ENCODE results near the gene OR2K2. TPM values are rescaled to one million over a fixed set of nuclear protein-coding genes. Genes with fewer than 3 reads are reported as not detected.
"Not testable (repeated sequence)": the region's sequence is repeated elsewhere in the genome, so short reads cannot be mapped to it uniquely, and the experiment has no call there.

Gene OR2K2
- total RNA-seq = not detected

DNA sequence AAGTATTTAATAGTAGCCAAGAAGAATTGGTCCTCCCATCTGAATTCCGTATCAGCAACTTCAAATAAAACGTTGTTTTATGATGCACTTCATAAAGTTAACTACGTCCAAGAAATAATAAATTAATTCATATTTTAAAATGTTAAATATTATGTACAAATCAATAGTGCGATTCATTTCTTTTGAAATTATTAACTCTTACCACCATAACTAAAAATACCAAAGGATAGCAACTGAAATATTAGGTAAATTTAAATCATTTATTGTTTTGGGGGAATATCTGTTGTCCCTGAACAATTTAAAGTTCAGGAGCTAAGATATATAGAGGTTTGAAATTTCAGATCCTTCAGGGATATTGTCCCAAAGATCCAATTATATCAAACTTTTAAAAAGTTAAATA, at the start of gene OR2K2:
OR2K2 (minus strand) TSS at position 101 of the 400 bp plus-strand sequence. CDS start 1,791 bp downstream, outside the sequence.
- peaks cover 0 to 2% of the 10 kb centered on the region in 2 donors for H3K9me3 Mint-ChIP-seq
- H3K4me3 Mint-ChIP-seq = no peak within 1 kb of the TSS
- no peaks in the 10 kb centered on the region for H3K4me1 Mint-ChIP-seq (ENCODE audit: low read depth)
- ATAC-seq (replicated peaks in 1 of 2) (no peak), DNase-seq (no peak)
- no peak within 1 kb of the TSS for H3K27ac Mint-ChIP-seq
- H3K36me3 Mint-ChIP-seq (ENCODE audit: insufficient read depth in 2 of 2) = no peaks in the 10 kb centered on the region
- peaks cover 8% of the 10 kb centered on the region for H3K27me3 Mint-ChIP-seq (ENCODE audit: low read depth)

GRCh38 chr9:111375817-111376564, 46.0 kb upstream of the OR2K2 start:
- Mint-ChIP-seq H3K27ac (peak overlapping the region; percentile 66), H3K4me3 (no peak overlapping the region), H3K36me3 (ENCODE audit: insufficient read depth in 2 of 2) (peaks cover 10 to 32% of the 10 kb centered on the region in 2 donors), H3K27me3 (ENCODE audit: low read depth) (no peaks in the 10 kb centered on the region), H3K4me1 (ENCODE audit: low read depth) (no peaks in the 10 kb centered on the region), H3K9me3 (no peaks in the 10 kb centered on the region)
- no peak for ATAC-seq (replicated peaks in 1 of 2)
- DNase-seq = no peak

- Mint-ChIP-seq H3K27me3 (ENCODE audit: low read depth) (no peaks in the 10 kb centered on the region), H3K36me3 (ENCODE audit: insufficient read depth in 2 of 2) (peaks cover 8 to 29% of the 10 kb centered on the region in 2 donors), H3K4me3 (no peak overlapping the region), H3K4me1 (ENCODE audit: low read depth) (no peaks in the 10 kb centered on the region), H3K27ac (no peak overlapping the region), H3K9me3 (no peaks in the 10 kb centered on the region)
- no peak for DNase-seq
- ATAC-seq (replicated peaks in 1 of 2) = no peak
Measured at GRCh38 chr9:111375062-111375461, 45.0 kb upstream of the OR2K2 start.

GRCh38 chr9:111372297-111372696, 42.3 kb upstream of the OR2K2 start:
- H3K9me3 Mint-ChIP-seq = no peaks in the 10 kb centered on the region
- no peaks in the 10 kb centered on the region for H3K4me1 Mint-ChIP-seq (ENCODE audit: low read depth)
- no peak for DNase-seq
- no peak overlapping the region for H3K4me3 Mint-ChIP-seq
- H3K27me3 Mint-ChIP-seq (ENCODE audit: low read depth) = no peaks in the 10 kb centered on the region
- peaks cover 4 to 26% of the 10 kb centered on the region in 2 donors for H3K36me3 Mint-ChIP-seq (ENCODE audit: insufficient read depth in 2 of 2)
- no peak overlapping the region for H3K27ac Mint-ChIP-seq
- ATAC-seq (replicated peaks in 1 of 2) = no peak

DNA sequence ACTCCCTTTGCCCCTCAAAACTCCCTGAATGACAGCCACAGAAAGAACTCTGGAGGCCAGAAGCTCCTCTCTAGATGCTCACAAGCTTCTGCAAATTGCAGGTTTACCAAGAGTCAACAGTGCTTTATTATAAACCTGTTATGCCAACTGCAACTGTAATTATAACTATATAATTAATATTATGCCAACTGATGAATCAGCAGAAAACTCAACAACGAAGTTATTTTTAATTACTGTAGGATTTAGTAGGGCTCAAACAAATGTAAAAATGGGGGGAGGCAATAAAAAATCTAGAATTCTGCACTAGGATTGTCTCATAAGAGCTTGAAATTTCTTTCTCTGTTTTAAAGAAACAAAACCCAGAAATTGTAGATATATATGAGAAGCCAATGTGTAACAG, 37.0 kb upstream of the OR2K2 start:
- no peak for ATAC-seq (replicated peaks in 1 of 2)
- Mint-ChIP-seq H3K27me3 (ENCODE audit: low read depth) (no peaks in the 10 kb centered on the region), H3K4me3 (no peak overlapping the region), H3K4me1 (ENCODE audit: low read depth) (no peaks in the 10 kb centered on the region), H3K27ac (no peak overlapping the region), H3K36me3 (ENCODE audit: insufficient read depth in 2 of 2) (peaks cover 6 to 23% of the 10 kb centered on the region in 2 donors), H3K9me3 (no peaks in the 10 kb centered on the region)
- no peak for DNase-seq

GRCh38 chr9:111362526-111362925, 32.5 kb upstream of the OR2K2 start:
- Mint-ChIP-seq H3K4me1 (ENCODE audit: low read depth) (no peaks in the 10 kb centered on the region), H3K27ac (no peak overlapping the region), H3K36me3 (ENCODE audit: insufficient read depth in 2 of 2) (peaks cover 8 to 16% of the 10 kb centered on the region in 2 donors), H3K4me3 (no peak overlapping the region), H3K9me3 (no peaks in the 10 kb centered on the region), H3K27me3 (ENCODE audit: low read depth) (no peaks in the 10 kb centered on the region)
- ATAC-seq (replicated peaks in 1 of 2) (no peak), DNase-seq (no peak)

GRCh38 chr9:111360881-111361280, 30.9 kb upstream of the OR2K2 start:
- H3K4me3 Mint-ChIP-seq = no peak overlapping the region
- H3K4me1 Mint-ChIP-seq (ENCODE audit: low read depth) = peaks cover 10% of the 10 kb centered on the region
- ATAC-seq (replicated peaks in 1 of 2) (no peak), DNase-seq (no peak)
- no peaks in the 10 kb centered on the region for H3K9me3 Mint-ChIP-seq
- H3K27ac Mint-ChIP-seq = no peak overlapping the region
- no peaks in the 10 kb centered on the region for H3K27me3 Mint-ChIP-seq (ENCODE audit: low read depth)
- H3K36me3 Mint-ChIP-seq (ENCODE audit: insufficient read depth in 2 of 2) = peaks cover 6 to 10% of the 10 kb centered on the region in 2 donors

- DNase-seq (no peak), ATAC-seq (replicated peaks in 1 of 2) (peak; percentile 64 to 79)
- H3K4me3 Mint-ChIP-seq = peak overlapping the region in 1 of 2 donors; percentile 36
- H3K9me3 Mint-ChIP-seq = no peaks in the 10 kb centered on the region
- H3K4me1 Mint-ChIP-seq (ENCODE audit: low read depth) = peaks cover 15% of the 10 kb centered on the region
- no peaks in the 10 kb centered on the region for H3K27me3 Mint-ChIP-seq (ENCODE audit: low read depth)
- no peaks in the 10 kb centered on the region for H3K36me3 Mint-ChIP-seq (ENCODE audit: insufficient read depth in 2 of 2)
- H3K27ac Mint-ChIP-seq = peak overlapping the region; percentile 79
Measured at GRCh38 chr9:111356481-111357244, 26.6 kb upstream of the OR2K2 start.

- H3K4me1 Mint-ChIP-seq (ENCODE audit: low read depth) = peaks cover 15% of the 10 kb centered on the region
- H3K9me3 Mint-ChIP-seq = peaks cover 0 to 1% of the 10 kb centered on the region in 2 donors
- no peaks in the 10 kb centered on the region for H3K36me3 Mint-ChIP-seq (ENCODE audit: insufficient read depth in 2 of 2)
- H3K27me3 Mint-ChIP-seq (ENCODE audit: low read depth) = peaks cover 7% of the 10 kb centered on the region
- no peak overlapping the region for H3K4me3 Mint-ChIP-seq
- no peak overlapping the region for H3K27ac Mint-ChIP-seq
- DNase-seq = no peak
- no peak for ATAC-seq (replicated peaks in 1 of 2)
Measured at GRCh38 chr9:111352545-111352944, 22.5 kb upstream of the OR2K2 start.

- Mint-ChIP-seq H3K4me3 (no peak overlapping the region), H3K9me3 (peaks cover 0 to 1% of the 10 kb centered on the region in 2 donors), H3K27ac (no peak overlapping the region), H3K27me3 (ENCODE audit: low read depth) (peaks cover 7% of the 10 kb centered on the region), H3K4me1 (ENCODE audit: low read depth) (peaks cover 5% of the 10 kb centered on the region), H3K36me3 (ENCODE audit: insufficient read depth in 2 of 2) (no peaks in the 10 kb centered on the region)
- ATAC-seq (replicated peaks in 1 of 2) (no peak), DNase-seq (no peak)
Measured at GRCh38 chr9:111350556-111350955, 20.5 kb upstream of the OR2K2 start.

DNA sequence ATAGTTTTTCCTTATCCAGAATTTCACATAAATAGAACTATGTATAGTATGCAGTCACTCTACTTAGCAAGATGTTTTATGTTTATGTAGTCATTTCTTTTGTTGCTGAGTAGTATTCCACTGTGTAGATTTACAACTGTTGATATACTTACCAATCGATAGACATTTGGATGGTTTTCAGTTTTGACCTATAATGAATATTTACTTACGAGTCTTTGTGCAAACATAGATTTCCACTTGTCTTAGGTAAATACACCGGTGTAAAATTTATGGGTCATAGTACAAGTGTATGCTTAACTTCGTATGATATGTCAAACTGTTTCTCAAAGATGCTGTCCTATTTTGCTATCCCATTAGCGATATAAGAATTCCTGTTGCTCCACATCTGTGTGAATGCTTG, 19.7 kb upstream of the OR2K2 start:
- Mint-ChIP-seq H3K4me1 (ENCODE audit: low read depth) (peaks cover 5% of the 10 kb centered on the region), H3K27ac (no peak overlapping the region), H3K36me3 (ENCODE audit: insufficient read depth in 2 of 2) (no peaks in the 10 kb centered on the region), H3K4me3 (no peak overlapping the region), H3K27me3 (ENCODE audit: low read depth) (peaks cover 7% of the 10 kb centered on the region), H3K9me3 (peaks cover 0 to 1% of the 10 kb centered on the region in 2 donors)
- DNase-seq (no peak), ATAC-seq (replicated peaks in 1 of 2) (no peak)

- Mint-ChIP-seq H3K27ac (no peak overlapping the region), H3K36me3 (ENCODE audit: insufficient read depth in 2 of 2) (no peaks in the 10 kb centered on the region), H3K27me3 (ENCODE audit: low read depth) (peaks cover 7% of the 10 kb centered on the region)
Measured at GRCh38 chr9:111348821-111349271, 18.8 kb upstream of the OR2K2 start.

GRCh38 chr9:111334318-111334863, 4.4 kb upstream of the OR2K2 start:
- not testable (repeated sequence) for DNase-seq; H3K27me3 Mint-ChIP-seq (ENCODE audit: low read depth); H3K4me1 Mint-ChIP-seq (ENCODE audit: low read depth); ATAC-seq (replicated peaks in 1 of 2); H3K9me3 Mint-ChIP-seq; H3K27ac Mint-ChIP-seq; H3K4me3 Mint-ChIP-seq; H3K36me3 Mint-ChIP-seq (ENCODE audit: insufficient read depth in 2 of 2)

More at GRCh38 chr9:111348821-111349271, 18.8 kb upstream of the OR2K2 start:
- no peak for DNase-seq
- Mint-ChIP-seq H3K4me1 (ENCODE audit: low read depth) (peaks cover 4% of the 10 kb centered on the region), H3K4me3 (no peak overlapping the region), H3K9me3 (peaks cover 0 to 1% of the 10 kb centered on the region in 2 donors)
- no peak for ATAC-seq (replicated peaks in 1 of 2)
